PC-9 (cell line): ENCODE data around the gene C1QTNF12.

ENCODE experiments used
- EZH2 ChIP-seq: fragments of 200-600 bp; sonication (generic); IDR thresholded peaks from 2 replicates; pipeline ENCODE4 v1.8.0; 2017; ENCODE audit warnings: antibody characterized with exemption, low read depth
- TF ChIP-seq, protein P1 (sequence below): fragments of 200-600 bp; sonication (generic); conservative IDR thresholded peaks from 2 replicates; pipeline ENCODE4 v1.6.1; 2017; ENCODE audit warnings: mixed run types, antibody characterized with exemption, mild to moderate bottlenecking, moderate library complexity

- TF ChIP-seq, protein P1, sequence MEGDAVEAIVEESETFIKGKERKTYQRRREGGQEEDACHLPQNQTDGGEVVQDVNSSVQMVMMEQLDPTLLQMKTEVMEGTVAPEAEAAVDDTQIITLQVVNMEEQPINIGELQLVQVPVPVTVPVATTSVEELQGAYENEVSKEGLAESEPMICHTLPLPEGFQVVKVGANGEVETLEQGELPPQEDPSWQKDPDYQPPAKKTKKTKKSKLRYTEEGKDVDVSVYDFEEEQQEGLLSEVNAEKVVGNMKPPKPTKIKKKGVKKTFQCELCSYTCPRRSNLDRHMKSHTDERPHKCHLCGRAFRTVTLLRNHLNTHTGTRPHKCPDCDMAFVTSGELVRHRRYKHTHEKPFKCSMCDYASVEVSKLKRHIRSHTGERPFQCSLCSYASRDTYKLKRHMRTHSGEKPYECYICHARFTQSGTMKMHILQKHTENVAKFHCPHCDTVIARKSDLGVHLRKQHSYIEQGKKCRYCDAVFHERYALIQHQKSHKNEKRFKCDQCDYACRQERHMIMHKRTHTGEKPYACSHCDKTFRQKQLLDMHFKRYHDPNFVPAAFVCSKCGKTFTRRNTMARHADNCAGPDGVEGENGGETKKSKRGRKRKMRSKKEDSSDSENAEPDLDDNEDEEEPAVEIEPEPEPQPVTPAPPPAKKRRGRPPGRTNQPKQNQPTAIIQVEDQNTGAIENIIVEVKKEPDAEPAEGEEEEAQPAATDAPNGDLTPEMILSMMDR, result no peak
- no peak for TF ChIP-seq EZH2
Measured at GRCh38 chr1:1292851-1293250, 46.3 kb upstream of the C1QTNF12 start.
